Stimulated activated CD4-positive, alpha-beta T cell treated with anti-CD3 and anti-CD28 coated beads, TNF-alpha, amount 100 ng/mL, for 24 hours (primary cell): ENCODE results near the gene ZNF446.

Source experiments
- DNase-seq, 3 experiments: peaks; one replicate each; pipeline ENCODE4 v3.0.0-alpha.2; 2020; ENCODE audit warnings: low read depth in 3 of 3

The ZNF446 gene

DNA sequence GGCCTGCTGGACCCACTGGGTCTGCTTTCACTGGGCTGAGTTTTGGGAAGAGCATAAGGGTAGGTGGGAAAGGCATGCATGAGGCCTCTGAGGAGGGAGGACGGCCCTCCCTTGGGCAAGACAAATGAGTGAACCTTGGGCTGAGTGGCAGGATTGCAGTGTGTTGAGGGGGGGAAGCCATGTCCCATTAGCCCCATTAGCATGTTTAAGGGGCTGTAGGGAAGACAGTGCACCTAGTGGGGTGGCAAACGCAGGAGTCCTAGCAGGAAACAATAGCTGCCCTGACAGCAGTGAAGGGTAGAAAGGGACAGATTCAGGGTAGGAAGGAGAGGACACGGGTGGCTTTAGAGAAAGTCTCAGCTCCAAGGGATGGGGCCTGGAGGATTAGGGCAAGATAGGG is 46.6 kb downstream of the ZNF446 start:
- no peak for DNase-seq

DNA sequence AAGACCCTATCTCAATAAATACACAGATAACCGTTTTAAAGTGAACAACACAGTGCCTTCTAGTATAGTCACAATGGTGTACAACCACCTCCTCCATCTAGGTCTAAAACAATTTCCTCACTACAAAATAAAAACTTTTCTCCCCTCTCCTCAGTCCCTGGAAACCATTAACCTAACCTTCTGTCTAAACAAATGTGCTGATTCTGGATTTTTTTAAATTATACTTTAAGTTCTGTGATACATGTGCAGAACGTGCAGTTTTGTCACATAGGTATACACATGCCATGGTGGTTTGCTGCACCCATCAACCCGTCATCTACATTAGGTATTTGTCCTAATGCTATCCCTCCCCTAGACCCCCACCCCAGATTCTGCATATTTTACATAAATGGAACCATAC is 53.3 kb downstream of the ZNF446 start:
- DNase-seq: no peak
